Heart right ventricle (tissue), 16 donors: Measurements from ENCODE around the gene FCN2. TPM values are rescaled to one million over a fixed set of nuclear protein-coding genes. Genes with fewer than 3 reads are reported as not detected.

Experiments
- ATAC-seq, 8 donors: fragments of 200-7000 bp; cut with Tn5 transposase; one replicate each; pipeline ENCODE4 v1.9.1; 2020; ENCODE audit warnings: mild to moderate bottlenecking in 8 of 8, moderate library complexity in 8 of 8, moderate number of reproducible peaks in 1 of 8
- DNase-seq, 2 donors: peaks; one replicate each; pipeline ENCODE4 v3.0.0-alpha.2; 2020
- H3K27ac ChIP-seq, 10 donors: fragments of 200-600 bp; sonication (generic) in 2 of 10; one replicate each; pipeline versions ENCODE4 v1.5.0 to v1.8.0; 2020 to 2022; ENCODE audit warnings: mild to moderate bottlenecking in 3 of 10
- H3K27me3 ChIP-seq, 7 donors: fragments of 200-600 bp; one replicate each; pipeline ENCODE4 v1.8.0; 2021 to 2022; ENCODE audit warnings: mild to moderate bottlenecking in 2 of 7
- H3K36me3 ChIP-seq, 9 donors: fragments of 200-600 bp; sonication (generic) in 1 of 9; one replicate each; pipeline versions ENCODE4 v1.5.0 to v1.8.0; 2020 to 2022; ENCODE audit warnings: mild to moderate bottlenecking in 2 of 9
- H3K4me1 ChIP-seq, 9 donors: fragments of 200-600 bp; sonication (generic) in 1 of 9; one replicate each; pipeline versions ENCODE4 v1.5.0 to v1.8.0; 2020 to 2022; ENCODE audit warnings: mild to moderate bottlenecking in 4 of 9
- H3K4me3 ChIP-seq, 10 donors: fragments of 200-600 bp; sonication (generic) in 2 of 10; one replicate each; pipeline versions ENCODE4 v1.5.0 to v1.8.0; 2020 to 2022; ENCODE audit warnings: mild to moderate bottlenecking in 7 of 10, moderate library complexity in 2 of 10
- H3K9me3 ChIP-seq, 11 donors: fragments of 200-600 bp in 10 of 11; sonication (generic) in 2 of 11; one replicate each; pipeline versions ENCODE4 v1.5.0 to v1.8.0; 2013 to 2022; ENCODE audit warnings: mild to moderate bottlenecking in 2 of 11, control low read depth in 1 of 11, moderate library complexity in 1 of 11
- WGBS, 2 donors: extraction: QIAGEN DNeasy Blood & Tissue Kit; methylation state at CpG; one replicate each; pipeline ENCODE4 v1.1.7; 2013; ENCODE audit warnings: inconsistent platforms in 1 of 2; 5-methylcytosine and 5-hydroxymethylcytosine counted together
- intact Hi-C, 10 donors: fragments of 100-400 bp; cut with DNase I; formaldehyde crosslinking; loops; one replicate each; pipeline versions ENCODE4 v1.11.1 to v1.14.2; 2022
- polyA plus RNA-seq, 2 donors: library from polyadenylated mRNA; stranded (reverse); fragments of 200-250 nt; gene quantifications; one replicate each; pipeline ENCODE4 v1.2.3, GENCODE V29; 2013
- total RNA-seq, 10 donors: library from RNA; stranded (reverse); fragmentation: NEBNext Ultra II Directional in 3 of 10; extraction: Animal tissue kit (Norgen Biotek cat#: 25700) in 3 of 10; gene quantifications; one replicate each; pipeline versions ENCODE4 v1.2.1 to v1.2.4, GENCODE V29; 2021 to 2023
- TF ChIP-seq, protein P1 (sequence below), 9 donors: fragments of 200-600 bp; sonication (generic) in 2 of 9; IDR thresholded peaks; one replicate each; pipeline versions ENCODE4 v1.5.0 to v1.8.0; 2021 to 2022; ENCODE audit warnings: antibody characterized with exemption in 9 of 9, mild to moderate bottlenecking in 5 of 9, moderate library complexity in 1 of 9
- donor health status: Arrhythmogenic right ventricular cardiomyopathy.
- donor health status: ischemic (EF 13 %, LVEDD 7.1; RV severe dilation, severe dysfunction).
- donor health status: healthy with polysubstance abuse.
- donor health status: DM: no; HTN: yes; CAD: no.
- donor health status: DM: no; HTN: no; CAD: no.
- donor health status: ischemic (EF 25% LVEDD 6.9; RV normal size, moderate dysfunction).
- donor health status: ischemic (EF 25% LVEDD 5.7; RV mildly dilated, moderate dysfunction).
- donor health status: healthy.
- donor health status: DM: yes; HTN: yes; CAD: no.
- donor health status: Ischemic cardiomyopathy.
- donor health status: ischemic (EF 35%, LVEDD 5.7; RV mildly dilated, moderate dysfunction).
- donor health status: nonischemic (EF 11% LVEDD 7.7; RV severe dilation, severe dysfunction).
- donor health status: DM: yes; HTN: yes; CAD: no.
- donor health status: PGD.
- donor health status: ischemic (EF 29% LVEDD 5.4; RV normal size, mild dysfunction).
- donor health status: nonischemic (EF 23%, LVEDD 6.1; RV moderate dilation, normal function).

Gene FCN2
- total and polyA plus RNA-seq, 12 donors, result 0.19 to 0.46 (median 0.26) TPM; not detected in 7

DNA sequence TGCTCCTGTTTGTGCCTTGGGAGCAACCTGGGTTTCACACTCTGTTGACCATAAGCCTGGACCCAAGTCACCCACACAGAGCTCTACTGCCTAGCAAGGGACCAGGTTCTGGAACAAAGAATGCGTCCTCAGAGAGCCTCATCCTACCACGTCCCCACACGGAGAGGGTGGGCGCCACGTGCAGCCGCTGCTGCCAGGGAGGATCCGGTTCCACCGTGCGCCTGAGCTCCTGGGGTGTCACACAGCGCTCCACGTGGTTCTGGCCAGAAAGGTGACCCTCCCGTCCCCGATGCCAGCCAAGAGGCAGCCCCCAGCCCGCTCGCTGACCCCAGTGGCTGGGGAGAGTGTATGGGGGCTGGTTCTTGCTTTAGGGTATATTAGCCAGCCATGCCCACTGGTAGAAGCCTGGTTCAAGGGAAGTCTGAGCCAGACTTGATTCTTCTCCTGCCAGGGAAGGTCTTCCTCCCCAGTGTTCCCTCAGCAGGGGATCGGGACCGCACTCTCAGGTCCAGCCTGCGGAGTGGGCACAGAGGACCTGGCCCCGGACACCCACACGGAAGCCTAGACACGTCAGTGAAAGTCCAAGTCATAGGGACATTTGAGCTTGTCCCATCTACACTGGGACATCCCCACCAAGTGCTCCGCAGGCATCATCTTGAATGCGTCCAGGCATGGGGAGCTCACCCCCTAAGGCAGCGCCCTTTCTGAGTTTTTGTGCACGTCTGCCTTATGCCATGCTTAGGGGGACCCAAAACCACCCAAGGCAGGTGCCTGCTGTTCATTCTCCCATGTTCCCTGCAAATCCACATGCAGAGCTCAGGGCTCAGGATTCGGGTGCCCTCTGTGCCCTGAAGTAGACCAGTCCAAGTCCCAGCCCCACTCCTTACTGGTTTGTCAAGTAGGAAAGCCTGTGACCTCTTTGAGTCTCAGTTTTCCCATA is 34.7 kb downstream of the FCN2 start:
- 91 to 92% methylated on average over 26 of the region's 26 CpGs for WGBS, 2 donors
- Histone ChIP-seq H3K36me3 (peaks cover 0 to 14% (median 0%) of the 10 kb centered on the region in 9 donors), H3K27ac (peak overlapping the region in 1 of 10 donors; percentile 14), H3K4me3 (peak overlapping the region in 1 of 10 donors; percentile 49), H3K27me3 (peaks cover 0 to 39% (median 10%) of the 10 kb centered on the region in 7 donors), H3K4me1 (peaks cover 0 to 22% (median 0%) of the 10 kb centered on the region in 9 donors), H3K9me3 (peaks cover 0 to 18% (median 11%) of the 10 kb centered on the region in 11 donors)
- intact Hi-C loops, result no loop called here
- ATAC-seq (no peak), DNase-seq (no peak)
- TF ChIP-seq, protein P1, sequence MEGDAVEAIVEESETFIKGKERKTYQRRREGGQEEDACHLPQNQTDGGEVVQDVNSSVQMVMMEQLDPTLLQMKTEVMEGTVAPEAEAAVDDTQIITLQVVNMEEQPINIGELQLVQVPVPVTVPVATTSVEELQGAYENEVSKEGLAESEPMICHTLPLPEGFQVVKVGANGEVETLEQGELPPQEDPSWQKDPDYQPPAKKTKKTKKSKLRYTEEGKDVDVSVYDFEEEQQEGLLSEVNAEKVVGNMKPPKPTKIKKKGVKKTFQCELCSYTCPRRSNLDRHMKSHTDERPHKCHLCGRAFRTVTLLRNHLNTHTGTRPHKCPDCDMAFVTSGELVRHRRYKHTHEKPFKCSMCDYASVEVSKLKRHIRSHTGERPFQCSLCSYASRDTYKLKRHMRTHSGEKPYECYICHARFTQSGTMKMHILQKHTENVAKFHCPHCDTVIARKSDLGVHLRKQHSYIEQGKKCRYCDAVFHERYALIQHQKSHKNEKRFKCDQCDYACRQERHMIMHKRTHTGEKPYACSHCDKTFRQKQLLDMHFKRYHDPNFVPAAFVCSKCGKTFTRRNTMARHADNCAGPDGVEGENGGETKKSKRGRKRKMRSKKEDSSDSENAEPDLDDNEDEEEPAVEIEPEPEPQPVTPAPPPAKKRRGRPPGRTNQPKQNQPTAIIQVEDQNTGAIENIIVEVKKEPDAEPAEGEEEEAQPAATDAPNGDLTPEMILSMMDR (IDR thresholded peaks at IDR 0.05), result no peak

DNA sequence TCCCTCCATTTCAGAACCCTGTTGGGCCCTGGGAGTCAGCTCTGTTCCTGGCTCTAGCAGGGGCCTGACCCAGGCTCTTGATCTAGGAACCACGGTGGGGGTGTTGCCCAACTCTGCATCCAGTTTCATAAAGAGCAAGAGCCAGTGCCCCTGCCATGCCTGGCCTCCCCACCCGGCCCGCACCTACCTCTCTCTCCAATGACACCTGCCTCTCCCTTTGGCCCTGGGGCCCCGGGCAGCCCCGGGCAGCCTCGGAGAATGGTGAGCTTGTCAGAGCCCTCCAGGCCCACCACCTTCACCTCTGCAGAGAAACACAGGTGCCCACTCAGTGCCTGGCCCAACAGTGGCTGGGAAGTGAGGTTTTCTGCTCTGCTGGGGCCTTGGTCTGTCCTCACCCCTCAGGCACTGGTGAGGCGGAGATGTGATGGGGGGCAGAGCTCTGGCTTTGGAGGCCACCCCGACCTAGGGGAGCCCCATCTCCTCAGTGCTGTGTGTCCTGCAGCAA is 35.6 kb downstream of the FCN2 start:
- peaks cover 0 to 23% (median 11%) of the 10 kb centered on the region in 11 donors for H3K9me3 ChIP-seq
- H3K36me3 ChIP-seq, result peaks cover 0 to 14% (median 0%) of the 10 kb centered on the region in 9 donors
- intact Hi-C loops, result no loop called here
- no peak for DNase-seq
- WGBS, 2 donors, result 90 to 91% methylated on average over 8 of the region's 8 CpGs
- peaks cover 0 to 27% (median 0%) of the 10 kb centered on the region in 9 donors for H3K4me1 ChIP-seq
- peak overlapping the region in 1 of 10 donors; percentile 49 for H3K4me3 ChIP-seq
- peaks cover 0 to 39% (median 10%) of the 10 kb centered on the region in 7 donors for H3K27me3 ChIP-seq
- ATAC-seq, result no peak
- peak overlapping the region in 1 of 10 donors; percentile 73 for H3K27ac ChIP-seq
- TF ChIP-seq, protein P1 (IDR thresholded peaks at IDR 0.05), result no peak

DNA sequence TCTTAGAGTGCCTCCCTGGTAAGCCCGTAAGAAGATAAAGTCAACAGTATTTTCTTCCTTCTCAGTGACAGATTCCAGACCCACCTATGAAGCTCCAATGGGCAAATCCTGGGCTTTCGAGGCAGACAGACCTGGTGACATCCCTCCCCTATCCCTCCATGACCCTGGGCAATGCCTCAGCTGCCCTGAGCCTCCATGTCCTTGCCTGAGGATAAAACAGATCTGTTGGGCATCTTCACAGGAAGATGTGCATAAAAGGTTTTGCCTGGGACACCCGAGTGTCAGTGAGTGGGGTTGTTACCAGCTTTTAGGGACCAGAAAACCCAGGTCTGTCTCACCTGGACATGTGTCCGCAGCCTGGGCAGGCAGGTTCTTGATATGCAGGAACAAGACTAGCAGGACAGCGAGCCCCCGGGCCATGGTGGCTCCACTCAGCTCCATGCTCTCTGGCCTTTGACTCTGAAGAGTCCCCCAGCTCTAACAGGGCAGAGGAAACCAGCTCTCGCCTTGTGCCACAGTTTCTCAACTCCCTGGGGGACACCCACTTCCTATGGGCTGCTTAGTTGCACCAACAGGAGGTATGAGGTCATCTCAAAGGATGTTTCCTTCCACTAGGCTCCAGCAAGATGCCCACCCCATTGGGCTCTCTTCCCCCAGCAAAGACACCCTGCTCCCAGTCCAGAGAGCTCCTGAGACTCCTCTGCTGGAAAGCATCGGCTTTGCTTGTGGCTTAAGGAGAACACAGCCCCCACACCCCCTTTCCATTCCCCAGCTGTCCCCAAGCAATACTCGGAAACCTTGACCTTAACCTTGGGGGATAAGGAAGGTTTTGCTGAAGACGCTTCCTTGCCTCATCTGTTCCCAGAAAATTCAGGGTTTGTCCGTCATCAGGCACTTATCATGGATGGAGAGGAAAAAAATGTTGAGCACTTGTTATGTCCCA is 37.1 kb downstream of the FCN2 start, which contains the start of gene FCN1:
TSS of gene FCN1 (minus strand) at position 482 of the 943 bp plus-strand sequence. CDS start at position 441, 41 bp downstream.
- H3K27me3 ChIP-seq, result peaks cover 0 to 39% (median 10%) of the 10 kb centered on the region in 7 donors
- peak within 1 kb of the TSS in 1 of 10 donors; percentile 73 for H3K27ac ChIP-seq
- intact Hi-C loops, result no loop called here
- DNase-seq, result no peak
- H3K9me3 ChIP-seq, result peaks cover 0 to 23% (median 11%) of the 10 kb centered on the region in 11 donors
- H3K36me3 ChIP-seq, result peaks cover 0 to 9% (median 0%) of the 10 kb centered on the region in 9 donors
- H3K4me1 ChIP-seq, result peaks cover 0 to 40% (median 0%) of the 10 kb centered on the region in 9 donors
- peak within 1 kb of the TSS in 1 of 10 donors; percentile 49 for H3K4me3 ChIP-seq
- ATAC-seq, result peak in 1 of 8 donors; percentile 13
- TF ChIP-seq, protein P1 (IDR thresholded peaks at IDR 0.05), result no peak
- WGBS, 2 donors, result 68 to 75% methylated on average over 11 of the region's 11 CpGs
